NB4 (cell line): Measurements from ENCODE around the gene PERCC1.

ENCODE experiments used
- DNase-seq: peaks from one replicate; pipeline ENCODE4 v3.0.0; 2010; ENCODE audit warnings: low read depth
- H3K4me3 ChIP-seq: one replicate; pipeline ENCODE4 v1.5.1; 2011; ENCODE audit warnings: mild to moderate bottlenecking, low read depth, low read length, moderate library complexity
- CTCF ChIP-seq: IDR thresholded peaks from one replicate; pipeline ENCODE4 v1.5.1; 2012; ENCODE audit warnings: low read depth, low read length
- MAX ChIP-seq: IDR thresholded peaks from 2 replicates; pipeline ENCODE4 v1.6.1; 2011; ENCODE audit warnings: low read depth, low read length
- MYC ChIP-seq: IDR thresholded peaks from 2 replicates; pipeline ENCODE4 v1.6.1; 2011; ENCODE audit warnings: low read depth, low read length
- POLR2A ChIP-seq: IDR thresholded peaks from 2 replicates; pipeline ENCODE4 v1.6.1; 2011; ENCODE audit warnings: mild to moderate bottlenecking; ENCODE audit not compliant: insufficient read length; ENCODE audit errors: extremely low read depth

Gene PERCC1

GRCh38 chr16:1401758-1402154 lies 29.1 kb upstream of the PERCC1 start:
- TF ChIP-seq CTCF (no peak), POLR2A (no peak), MAX (no peak), MYC (no peak)
- no peak for DNase-seq
- H3K4me3 ChIP-seq, result no peak overlapping the region

DNA sequence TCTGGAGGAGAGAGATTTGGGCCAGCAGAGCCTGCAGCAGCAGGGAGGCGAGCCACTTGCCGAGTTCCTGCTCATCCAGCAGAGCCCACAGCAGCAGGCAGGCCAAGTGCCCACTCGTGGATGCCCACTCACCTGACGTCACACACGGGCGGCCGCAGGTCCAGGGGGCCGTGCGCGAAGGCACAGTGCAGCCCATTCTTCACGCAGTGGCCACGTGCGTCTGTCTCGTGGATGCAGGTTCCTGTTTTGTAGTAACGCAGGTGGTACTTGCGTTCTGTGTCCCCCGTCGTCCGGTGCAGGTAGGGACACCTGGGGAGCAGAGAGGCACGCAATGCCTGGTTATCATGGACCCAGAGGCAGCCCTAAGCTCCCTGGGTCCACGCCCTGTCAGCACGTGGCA lies 27.8 kb upstream of the PERCC1 start:
- H3K4me3 ChIP-seq, result no peak overlapping the region
- TF ChIP-seq CTCF (no peak), POLR2A (no peak), MAX (no peak), MYC (no peak)
- no peak for DNase-seq

DNA sequence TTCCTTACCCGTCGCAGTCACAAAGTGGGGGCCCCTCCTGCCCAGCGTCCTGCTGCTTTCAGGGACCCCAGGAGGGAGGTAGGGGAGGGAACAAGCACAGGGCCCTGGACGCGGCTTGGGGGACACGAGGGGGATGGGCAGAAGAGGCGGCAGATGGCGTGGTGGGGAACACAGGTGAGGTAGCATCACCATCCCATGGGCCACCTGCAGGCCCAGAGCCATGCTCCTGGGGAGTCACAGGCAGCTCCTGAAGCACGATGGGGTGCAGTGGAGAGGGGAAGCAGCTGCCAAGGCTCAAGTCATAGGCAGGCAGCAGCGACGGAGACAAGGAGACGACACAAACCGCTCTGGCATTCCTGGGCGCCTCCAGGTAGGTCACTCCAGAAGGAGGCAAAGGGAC lies 27.1 kb upstream of the PERCC1 start:
- no peak overlapping the region for H3K4me3 ChIP-seq
- no peak for TF ChIP-seq MAX
- no peak for TF ChIP-seq MYC
- TF ChIP-seq POLR2A, result no peak
- TF ChIP-seq CTCF, result no peak
- DNase-seq, result no peak

- DNase-seq, result no peak
- no peak overlapping the region for H3K4me3 ChIP-seq
- TF ChIP-seq CTCF, result no peak
- TF ChIP-seq POLR2A, result no peak
- TF ChIP-seq MYC, result no peak
- TF ChIP-seq MAX, result no peak
These were observed 23.1 kb upstream of the PERCC1 start for GRCh38 chr16:1407753-1408152.

DNA sequence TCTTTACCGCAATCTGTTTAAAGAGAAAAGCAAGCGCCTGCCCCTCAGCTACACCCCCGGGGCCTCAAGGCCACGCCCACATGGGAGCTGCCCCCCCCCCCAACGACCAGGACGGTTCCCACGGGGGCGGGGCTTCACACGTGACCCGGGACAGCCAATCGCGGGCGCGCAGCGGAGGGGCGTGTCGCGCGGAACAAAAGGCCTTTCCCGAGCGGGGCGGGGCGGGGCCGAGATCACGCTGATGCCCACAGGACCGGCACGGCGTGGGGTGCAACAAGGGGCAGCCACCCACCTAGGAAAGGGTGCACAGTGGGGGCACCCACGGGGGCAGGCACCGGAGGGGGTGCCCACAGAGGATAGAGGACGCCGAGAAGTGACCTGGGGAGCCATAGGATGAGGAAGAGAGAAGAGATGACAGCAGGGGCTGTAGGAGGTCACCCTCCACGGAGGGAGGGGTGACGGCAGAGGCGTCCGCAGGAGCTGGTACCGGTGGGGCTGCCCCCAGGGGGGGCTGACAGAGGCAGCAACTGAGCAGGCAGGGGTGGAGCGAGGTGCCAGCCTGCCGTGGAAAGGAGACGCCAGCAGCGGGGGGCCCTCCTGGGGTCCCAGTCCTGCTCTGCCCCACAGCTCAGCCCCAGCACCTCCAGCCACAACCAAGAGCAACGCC lies 22.6 kb upstream of the PERCC1 start:
- peak; percentile 85 for DNase-seq
- TF ChIP-seq MAX (peak; percentile 89), CTCF (no peak)
- H3K4me3 ChIP-seq, result peak overlapping the region; percentile 54

- no peak for TF ChIP-seq MAX
- no peak for TF ChIP-seq CTCF
- no peak for TF ChIP-seq MYC
- TF ChIP-seq POLR2A, result no peak
- H3K4me3 ChIP-seq, result no peak overlapping the region
- no peak for DNase-seq
These were observed 18.0 kb upstream of the PERCC1 start for GRCh38 chr16:1412847-1413246.
